Neural crest cell (in vitro differentiated cells): ENCODE measurements around the gene TMEM255B. TPM values are rescaled to one million over a fixed set of nuclear protein-coding genes. Genes with fewer than 3 reads are reported as not detected.

Experiments
- DNase-seq: peaks from one replicate; pipeline ENCODE4 v3.0.0; 2021; ENCODE audit warnings: low read depth, mixed read lengths, low spot score
- H3K27ac Mint-ChIP-seq: one replicate; pipeline ENCODE4 v1.8.0; 2021; ENCODE audit warnings: mild to moderate bottlenecking, mixed read lengths; ENCODE audit not compliant: unreplicated experiment
- H3K27me3 Mint-ChIP-seq: 2 replicates; pipeline ENCODE4 v1.8.0; 2021; ENCODE audit warnings: low read depth, mild to moderate bottlenecking, mixed read lengths
- H3K36me3 Mint-ChIP-seq: 2 replicates; pipeline ENCODE4 v1.8.0; 2021; ENCODE audit warnings: low read depth, mild to moderate bottlenecking, mixed read lengths
- H3K4me1 Mint-ChIP-seq: 2 replicates; pipeline ENCODE4 v1.8.0; 2021; ENCODE audit warnings: mixed read lengths
- H3K4me3 Mint-ChIP-seq: one replicate; pipeline ENCODE4 v1.8.0; 2021; ENCODE audit warnings: mild to moderate bottlenecking, mixed read lengths
- H3K9me3 Mint-ChIP-seq: 2 replicates; pipeline ENCODE4 v1.8.0; 2021; ENCODE audit warnings: mixed read lengths
- CTCF ChIP-seq: fragments of 200-600 bp; sonication (generic); conservative IDR thresholded peaks from 2 replicates; pipeline ENCODE4 v1.5.0; 2021; ENCODE audit warnings: antibody characterized with exemption, mild to moderate bottlenecking
- total RNA-seq: library from RNA; stranded (reverse); gene quantifications from 2 replicates; pipeline ENCODE4 v1.2.1, GENCODE V29; 2021

TMEM255B gene
- total RNA-seq, 1 donor from 2014 or later = 2.4 TPM

GRCh38 chr13:113852536-113853517 lies 93.8 kb downstream of the TMEM255B start:
- TF ChIP-seq CTCF = no peak
- H3K36me3 Mint-ChIP-seq = no peaks in the 10 kb centered on the region
- DNase-seq = no peak
- no peak overlapping the region for H3K27ac Mint-ChIP-seq
- H3K27me3 Mint-ChIP-seq = no peaks in the 10 kb centered on the region
- no peaks in the 10 kb centered on the region for H3K9me3 Mint-ChIP-seq
- peaks cover 25% of the 10 kb centered on the region for H3K4me1 Mint-ChIP-seq
- H3K4me3 Mint-ChIP-seq = no peak overlapping the region

GRCh38 chr13:113853518-113854237 lies 94.7 kb downstream of the TMEM255B start:
- no peak overlapping the region for H3K27ac Mint-ChIP-seq
- peaks cover 34% of the 10 kb centered on the region for H3K4me1 Mint-ChIP-seq
- H3K4me3 Mint-ChIP-seq = no peak overlapping the region
- H3K27me3 Mint-ChIP-seq = no peaks in the 10 kb centered on the region
- TF ChIP-seq CTCF = no peak
- H3K9me3 Mint-ChIP-seq = no peaks in the 10 kb centered on the region
- DNase-seq = no peak
- H3K36me3 Mint-ChIP-seq = no peaks in the 10 kb centered on the region

DNA sequence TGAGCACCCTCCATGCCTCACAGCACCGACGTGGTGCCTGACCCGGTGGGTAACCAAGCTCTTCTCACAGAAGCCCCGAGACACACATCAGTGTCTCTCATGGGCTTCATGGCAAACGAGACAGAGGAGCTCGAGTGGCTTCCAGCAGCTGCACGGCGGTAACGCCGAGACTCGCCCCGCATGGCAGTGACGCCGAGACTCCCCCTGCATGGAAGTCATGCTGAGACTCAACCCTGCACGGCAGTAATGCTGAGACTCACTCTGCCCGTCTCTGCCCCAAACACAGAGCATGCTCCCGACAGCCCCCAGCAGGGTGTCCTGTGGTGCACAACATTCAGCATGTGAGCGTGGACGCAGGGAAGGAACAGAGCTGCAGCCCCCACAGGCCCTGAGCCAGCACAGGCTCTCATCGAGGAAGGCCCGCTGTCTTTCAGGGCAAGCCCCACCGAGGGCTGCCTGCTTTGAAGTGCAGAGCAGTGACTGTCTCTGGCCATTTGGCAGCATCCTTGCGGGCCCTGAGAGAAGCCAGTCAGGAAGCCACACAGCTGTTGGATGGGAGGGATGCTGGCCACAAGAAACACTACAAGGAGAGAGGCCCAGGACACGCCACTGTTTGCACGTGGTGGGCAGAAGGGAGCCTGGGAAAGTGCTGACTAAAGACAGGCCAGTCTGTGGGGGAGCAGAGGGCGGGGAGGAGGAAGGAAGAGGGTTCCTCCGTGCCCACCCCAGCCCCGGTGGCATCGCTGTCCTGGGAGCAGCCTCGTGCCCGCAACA lies 95.4 kb downstream of the TMEM255B start:
- TF ChIP-seq CTCF = no peak
- peaks cover 1% of the 10 kb centered on the region for H3K27me3 Mint-ChIP-seq
- no peak for DNase-seq
- peaks cover 41% of the 10 kb centered on the region for H3K4me1 Mint-ChIP-seq
- H3K36me3 Mint-ChIP-seq = peaks cover 2% of the 10 kb centered on the region
- H3K4me3 Mint-ChIP-seq = no peak overlapping the region
- H3K27ac Mint-ChIP-seq = no peak overlapping the region
- peaks cover 6% of the 10 kb centered on the region for H3K9me3 Mint-ChIP-seq

DNA sequence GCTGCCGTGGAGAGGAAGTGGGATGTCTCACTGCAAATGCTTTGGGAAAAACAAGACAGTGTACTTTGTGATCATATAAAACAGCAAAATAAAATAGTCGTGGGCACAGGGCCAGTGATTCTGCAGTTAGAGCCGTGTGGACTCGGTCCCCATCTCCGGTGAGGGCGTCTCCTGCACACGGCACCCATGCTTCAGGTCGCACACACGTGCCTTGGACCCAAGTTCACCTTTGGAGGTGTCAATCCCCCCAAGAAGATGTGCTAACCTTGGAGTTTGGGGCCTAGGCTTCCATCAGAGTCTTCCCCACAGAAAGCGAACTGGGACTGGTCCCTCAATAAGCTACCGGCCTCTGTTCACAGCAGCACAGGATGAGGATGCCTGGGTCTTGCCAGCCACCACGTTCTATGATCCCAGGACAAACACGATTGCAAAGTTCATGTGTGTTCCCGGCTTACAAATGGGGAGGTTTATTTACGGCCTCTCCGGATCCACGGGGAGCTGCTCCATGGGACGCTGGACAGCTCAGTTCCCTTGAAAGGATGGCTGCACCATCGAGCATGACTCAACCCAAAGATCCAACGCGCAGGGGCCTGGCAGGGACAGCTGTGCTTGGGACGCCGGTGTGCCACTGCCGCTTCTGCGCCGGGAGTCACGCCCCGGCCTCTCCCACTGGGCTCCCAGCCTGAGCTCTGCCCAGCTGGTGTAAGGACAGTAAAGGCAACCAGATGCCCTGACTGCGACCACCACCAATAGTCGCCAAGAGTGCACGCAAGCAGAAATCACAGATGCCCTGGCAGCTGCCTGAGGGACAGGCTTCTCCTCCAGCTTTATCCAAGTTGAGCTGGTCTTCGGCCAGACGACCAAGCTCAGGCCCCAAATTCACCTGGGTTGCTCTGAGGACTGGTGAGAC lies 96.2 kb downstream of the TMEM255B start:
- Mint-ChIP-seq H3K4me1 (peaks cover 48% of the 10 kb centered on the region), H3K4me3 (no peak overlapping the region), H3K9me3 (peaks cover 7% of the 10 kb centered on the region), H3K27ac (no peak overlapping the region), H3K27me3 (peaks cover 6% of the 10 kb centered on the region), H3K36me3 (peaks cover 3% of the 10 kb centered on the region)
- no peak for DNase-seq
- no peak for TF ChIP-seq CTCF
